Measurements from ENCODE around the gene KRT77.

KRT77 gene

GRCh38 chr12:52740584-52740983, 37.3 kb upstream of the KRT77 start (continued):
- TF ChIP-seq CTCF (tag by site-specific recombination; IDR thresholded peaks at IDR 0.05): no peak

GRCh38 chr12:52739963-52740362, 36.6 kb upstream of the KRT77 start:
- no peaks in the 10 kb centered on the region for H3K36me3 ChIP-seq (ENCODE audit: control insufficient read depth in 2 of 2, insufficient read depth in 1 of 2, low read length in 2 of 2)
- H3K4me1 ChIP-seq (ENCODE audit: control insufficient read depth, insufficient read depth, low read length): 0 out of 2 replicates have a peak, but pooled peaks cover 4% of the 10 kb centered on the region
- ChIA-PET CTCF (interaction anchor here (0.7 kb wide), 2 partner anchors 19 to 126 kb away, joined by 3 read pairs; no protein-coding TSS in a partner anchor), POLR2A (no interaction called here)
- H3K9me3 ChIP-seq (ENCODE audit: control insufficient read depth, insufficient read depth, low read depth, low read length): no peaks in the 10 kb centered on the region
- no peak for TF ChIP-seq HOXD13 (CRISPR knock-in tag; IDR thresholded peaks at IDR 0.05; ENCODE audit: borderline replicate concordance)
- TF ChIP-seq SETDB1 (IDR thresholded peaks at IDR 0.05; ENCODE audit: insufficient read length, low read length): no peak
- no peak for TF ChIP-seq ZSCAN30 (tag by site-specific recombination; IDR thresholded peaks at IDR 0.05)
- TF ChIP-seq ZBTB20 (tag by site-specific recombination; IDR thresholded peaks at IDR 0.05): no peak
- no peak for TF ChIP-seq ZNF529 (tag by site-specific recombination; IDR thresholded peaks at IDR 0.05; ENCODE audit: insufficient replicate concordance)
- TF ChIP-seq HOXC10 (CRISPR knock-in tag; IDR thresholded peaks at IDR 0.05): no peak
- TF ChIP-seq ZNF768 (tag by site-specific recombination; IDR thresholded peaks at IDR 0.05): no peak
- no peak for TF ChIP-seq ZBTB17 (tag by site-specific recombination; IDR thresholded peaks at IDR 0.05)
- TF ChIP-seq SALL2 (tag by site-specific recombination; IDR thresholded peaks at IDR 0.05; ENCODE audit: borderline replicate concordance): no peak
- no peak for TF ChIP-seq KLF1 (tag by site-specific recombination; IDR thresholded peaks at IDR 0.05)
- TF ChIP-seq PATZ1 (tag by site-specific recombination; IDR thresholded peaks at IDR 0.05): no peak
- no peak for TF ChIP-seq ZNF302 (tag by site-specific recombination; IDR thresholded peaks at IDR 0.05; ENCODE audit: low read depth)
- no peak for TF ChIP-seq ZNF37A (tag by site-specific recombination; IDR thresholded peaks at IDR 0.05)
- no peak for TF ChIP-seq AEBP2 (tag by site-specific recombination; IDR thresholded peaks at IDR 0.05; ENCODE audit: borderline replicate concordance)
- TF ChIP-seq SP7 (tag by site-specific recombination; IDR thresholded peaks at IDR 0.05): no peak
- TF ChIP-seq REPIN1 (tag by site-specific recombination; IDR thresholded peaks at IDR 0.05; ENCODE audit: low read depth): no peak
- TF ChIP-seq GLI4 (tag by site-specific recombination; IDR thresholded peaks at IDR 0.05): no peak
- no peak for TF ChIP-seq FEZF1 (tag by site-specific recombination; IDR thresholded peaks at IDR 0.05)
- TF ChIP-seq GLI2 (tag by site-specific recombination; IDR thresholded peaks at IDR 0.05; ENCODE audit: borderline replicate concordance, low read depth): no peak
- TF ChIP-seq ZNF670 (tag by site-specific recombination; IDR thresholded peaks at IDR 0.05; ENCODE audit: low read depth): no peak
- H3K27ac ChIP-seq (ENCODE audit: extremely low read depth, low read depth, low read length): no peak overlapping the region
- H3K4me3 ChIP-seq (ENCODE audit: low read depth, low read length): no peak overlapping the region

Measured in HEK293 (cell line).